ENCODE data around the gene SIPA1L3.

Gene SIPA1L3

GRCh38 chr19:38193445-38193844 is 286.4 kb downstream of the SIPA1L3 start:
- DNase-seq (ENCODE audit: low spot score), result no peak

GRCh38 chr19:38194061-38194701 is 287.2 kb downstream of the SIPA1L3 start:
- no peak for DNase-seq (ENCODE audit: low spot score)

GRCh38 chr19:38195237-38195636 is 288.2 kb downstream of the SIPA1L3 start:
- DNase-seq (ENCODE audit: low spot score), result no peak

- DNase-seq (ENCODE audit: low spot score), result no peak
These were observed 289.3 kb downstream of the SIPA1L3 start for GRCh38 chr19:38196245-38196837.

- no peak for DNase-seq (ENCODE audit: low spot score)
These were observed 290.1 kb downstream of the SIPA1L3 start for GRCh38 chr19:38196948-38197656.

- DNase-seq (ENCODE audit: low spot score), result no peak
These were observed 291.1 kb downstream of the SIPA1L3 start for GRCh38 chr19:38197937-38198704.

- DNase-seq (ENCODE audit: low spot score), result no peak
These were observed 292.3 kb downstream of the SIPA1L3 start for GRCh38 chr19:38199340-38199739.

- no peak for DNase-seq (ENCODE audit: low spot score)
These were observed 294.7 kb downstream of the SIPA1L3 start for GRCh38 chr19:38201731-38202130.

- no peak for DNase-seq (ENCODE audit: low spot score)
These were observed 295.5 kb downstream of the SIPA1L3 start for GRCh38 chr19:38202504-38202903.

GRCh38 chr19:38203197-38203596 is 296.2 kb downstream of the SIPA1L3 start:
- no peak for DNase-seq (ENCODE audit: low spot score)

GRCh38 chr19:38204096-38204495 is 297.1 kb downstream of the SIPA1L3 start:
- no peak for DNase-seq (ENCODE audit: low spot score)

- DNase-seq (ENCODE audit: low spot score), result no peak
These were observed 297.7 kb downstream of the SIPA1L3 start for GRCh38 chr19:38204728-38205127.

- DNase-seq (ENCODE audit: low spot score), result no peak
These were observed 299.2 kb downstream of the SIPA1L3 start for GRCh38 chr19:38206006-38206745.

- DNase-seq (ENCODE audit: low spot score), result no peak
These were observed 299.9 kb downstream of the SIPA1L3 start for GRCh38 chr19:38206928-38207327.

- DNase-seq (ENCODE audit: low spot score), result no peak
These were observed 300.5 kb downstream of the SIPA1L3 start for GRCh38 chr19:38207543-38207942.

- no peak for DNase-seq (ENCODE audit: low spot score)
These were observed 301.6 kb downstream of the SIPA1L3 start for GRCh38 chr19:38208571-38208970.

GRCh38 chr19:38209152-38209551 is 302.1 kb downstream of the SIPA1L3 start:
- no peak for DNase-seq (ENCODE audit: low spot score)

- DNase-seq (ENCODE audit: low spot score), result no peak
These were observed 302.9 kb downstream of the SIPA1L3 start for GRCh38 chr19:38209671-38210457.

GRCh38 chr19:38210458-38210987 is 303.5 kb downstream of the SIPA1L3 start:
- no peak for DNase-seq (ENCODE audit: low spot score)

GRCh38 chr19:38211151-38211591 is 304.2 kb downstream of the SIPA1L3 start:
- DNase-seq (ENCODE audit: low spot score), result no peak

- DNase-seq (ENCODE audit: low spot score), result no peak
These were observed 304.8 kb downstream of the SIPA1L3 start for GRCh38 chr19:38211766-38212165.
